Measurements from ENCODE around the gene PTPRCAP. TPM values are rescaled to one million over a fixed set of nuclear protein-coding genes. Genes with fewer than 3 reads are reported as not detected.

Gene PTPRCAP
- total and polyA plus RNA-seq, 2 donors (not counting 1 experiment from before 2014, with no cell fraction given) = 266 to 565 TPM

DNA sequence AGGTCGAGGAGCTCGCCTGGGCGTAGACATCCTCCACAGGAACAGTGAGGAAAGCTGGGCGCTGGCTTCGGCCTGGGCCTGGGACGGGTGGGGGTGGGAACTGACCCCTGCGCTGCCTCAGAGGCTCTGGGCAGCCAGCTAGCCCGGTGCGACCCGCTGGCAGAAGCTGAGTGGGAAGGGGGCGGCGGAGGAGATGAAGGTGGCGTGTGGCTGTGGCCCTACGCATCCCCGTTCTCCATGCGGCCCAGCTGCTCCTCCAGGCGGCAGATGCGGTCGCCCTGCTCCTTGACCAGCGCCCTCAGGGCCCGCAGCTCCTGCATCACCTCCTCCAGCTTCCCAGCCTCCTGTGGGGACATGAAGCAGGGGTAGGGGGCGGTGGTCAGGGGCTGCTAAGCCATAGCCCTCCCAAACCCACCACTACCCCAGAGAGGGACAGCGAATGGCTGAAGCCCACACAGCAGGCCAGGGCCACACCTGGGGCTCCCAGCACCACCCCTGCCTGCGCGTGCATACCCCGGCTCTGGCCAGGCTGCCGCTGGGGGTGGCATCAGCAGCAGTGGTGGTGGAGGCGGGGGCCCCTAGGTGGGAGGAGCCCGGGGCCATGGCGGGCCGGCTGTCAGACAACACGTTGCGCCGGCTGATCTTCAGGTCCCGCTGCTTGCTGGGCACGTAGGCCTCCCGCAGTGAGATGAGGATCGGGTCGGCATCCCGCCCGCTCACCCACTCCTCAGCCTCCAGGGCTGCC is 848 bp upstream of the PTPRCAP start:
- Mint-ChIP-seq H3K9me3 (ENCODE audit: insufficient read depth) (no peaks in the 10 kb centered on the region), H3K27me3 (no peaks in the 10 kb centered on the region), H3K4me1 (peaks cover 86% of the 10 kb centered on the region), H3K4me3 (peak overlapping the region; percentile 88), H3K27ac (peak overlapping the region; percentile 98)
- intact Hi-C loops (cut with micrococcal nuclease) = no loop called here
- DNase-seq (peak; percentile 60), ATAC-seq (ENCODE audit: low read depth) (peak; percentile 16)
- Histone ChIP-seq H3K27ac (ENCODE audit: low read length in 2 of 2) (peak overlapping the region; percentile 68 to 88), H3K4me2 (replicated peaks; ENCODE audit: low read depth, low read length, poor library complexity, severe bottlenecking) (peak overlapping the region; percentile 99), H3K4me3 (ENCODE audit: control extremely low read depth in 1 of 5, extremely low read depth in 1 of 5, insufficient read depth in 1 of 5, low read depth in 2 of 5, low read length in 4 of 5) (peak overlapping the region; percentile 32 to 96 (median 86)), H3K27me3 (replicated peaks in 1 of 4; ENCODE audit: control extremely low read depth in 1 of 4, control insufficient read depth in 3 of 4, insufficient read depth in 4 of 4, low read length in 3 of 4) (no peaks in the 10 kb centered on the region), H3K36me3 (replicated peaks in 1 of 2; ENCODE audit: control extremely low read depth in 1 of 2, control insufficient read depth in 1 of 2, extremely low read depth in 1 of 2, insufficient read depth in 2 of 2, low read length in 1 of 2) (peaks cover 0 to 29% of the 10 kb centered on the region in 2 experiments), H3K79me2 (ENCODE audit: control insufficient read depth, insufficient read depth, low read length) (peaks cover 67% of the 10 kb centered on the region), H2AFZ (ENCODE audit: insufficient read depth, low read depth, low read length, poor library complexity, severe bottlenecking) (no peak overlapping the region), H4K20me1 (ENCODE audit: control insufficient read depth, insufficient read depth, low read length, poor library complexity, severe bottlenecking) (peaks cover 58% of the 10 kb centered on the region), H3K9me3 (ENCODE audit: control extremely low read depth in 1 of 3, control insufficient read depth in 2 of 3, insufficient read depth in 1 of 3, low read length in 2 of 3) (peaks cover 0 to 3% (median 0%) of the 10 kb centered on the region in 3 donors), H3K9ac (ENCODE audit: low read length) (peak overlapping the region; percentile 82), H3K4me1 (ENCODE audit: control insufficient read depth in 2 of 2, insufficient read depth in 2 of 2, low read length in 2 of 2) (peaks cover 76 to 88% of the 10 kb centered on the region in 2 donors)
- CTCF ChIA-PET = interaction anchor here (1.0 to 4.4 kb wide), 13 partner anchors 9 to 87 kb away, joined by 3 to 63 read pairs (median 8); partner anchors contain the start of genes CABP4, GPR152, PPP1CA and TBC1D10C
- 68% methylated on average over 21 of the region's 41 CpGs for WGBS (ENCODE audit: insufficient coverage)
- POLR2A ChIA-PET = interaction anchor here (0.7 to 9.5 kb wide), 20 partner anchors 8 to 198 kb away, joined by 3 to 215 read pairs (median 14); partner anchors contain the start of genes AIP, CLCF1, GPR152 and NUDT8
- no peak for TF ChIP-seq EZH2 (IDR thresholded peaks at IDR 0.05; ENCODE audit: borderline replicate concordance, insufficient read depth, low read depth, low read length, poor library complexity, severe bottlenecking)
- TF ChIP-seq, protein P1, sequence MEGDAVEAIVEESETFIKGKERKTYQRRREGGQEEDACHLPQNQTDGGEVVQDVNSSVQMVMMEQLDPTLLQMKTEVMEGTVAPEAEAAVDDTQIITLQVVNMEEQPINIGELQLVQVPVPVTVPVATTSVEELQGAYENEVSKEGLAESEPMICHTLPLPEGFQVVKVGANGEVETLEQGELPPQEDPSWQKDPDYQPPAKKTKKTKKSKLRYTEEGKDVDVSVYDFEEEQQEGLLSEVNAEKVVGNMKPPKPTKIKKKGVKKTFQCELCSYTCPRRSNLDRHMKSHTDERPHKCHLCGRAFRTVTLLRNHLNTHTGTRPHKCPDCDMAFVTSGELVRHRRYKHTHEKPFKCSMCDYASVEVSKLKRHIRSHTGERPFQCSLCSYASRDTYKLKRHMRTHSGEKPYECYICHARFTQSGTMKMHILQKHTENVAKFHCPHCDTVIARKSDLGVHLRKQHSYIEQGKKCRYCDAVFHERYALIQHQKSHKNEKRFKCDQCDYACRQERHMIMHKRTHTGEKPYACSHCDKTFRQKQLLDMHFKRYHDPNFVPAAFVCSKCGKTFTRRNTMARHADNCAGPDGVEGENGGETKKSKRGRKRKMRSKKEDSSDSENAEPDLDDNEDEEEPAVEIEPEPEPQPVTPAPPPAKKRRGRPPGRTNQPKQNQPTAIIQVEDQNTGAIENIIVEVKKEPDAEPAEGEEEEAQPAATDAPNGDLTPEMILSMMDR (IDR thresholded peaks at IDR 0.05) = no peak
